GM19023 (cell line): ENCODE measurements around the gene TRIML2.

ENCODE experiments used
- ATAC-seq: cut with Tn5 transposase; IDR thresholded peaks from one replicate; pipeline ENCODE4 v1.9.1; 2021; ENCODE audit warnings: mild to moderate bottlenecking, moderate library complexity; ENCODE audit not compliant: unreplicated experiment

TRIML2 gene

DNA sequence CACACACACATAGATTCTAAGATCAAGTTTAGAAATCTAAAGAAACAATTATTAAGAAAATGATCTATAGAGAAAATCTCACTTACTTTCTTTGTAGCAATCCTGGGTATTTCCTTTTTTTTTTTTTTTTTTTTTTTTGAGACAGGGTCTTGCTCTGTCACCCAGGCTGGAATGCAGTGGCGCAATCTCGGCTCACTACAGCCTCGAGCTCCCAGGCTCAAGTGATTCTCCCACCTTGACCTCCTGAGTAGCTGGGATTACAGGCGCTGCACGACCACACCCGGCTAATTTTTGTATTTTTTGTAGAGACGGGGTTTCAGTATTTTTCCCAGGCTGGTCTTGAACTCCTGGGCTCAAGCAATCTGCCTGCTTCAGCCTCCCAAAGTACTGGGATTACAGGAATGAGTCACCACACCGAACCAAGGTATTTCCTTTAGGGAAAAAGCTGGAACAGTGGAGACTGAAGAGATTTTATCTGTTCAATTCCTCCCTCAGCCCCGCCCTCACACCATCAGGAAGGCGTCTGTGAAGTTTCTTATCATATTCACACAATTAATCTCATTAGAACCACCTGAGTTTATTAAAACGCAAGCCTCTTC is at the start of gene TRIML2:
TSS of gene TRIML2 (minus strand) at position 447 of the 599 bp plus-strand sequence. CDS start 4,235 bp downstream, outside the sequence.
- no peak for ATAC-seq

DNA sequence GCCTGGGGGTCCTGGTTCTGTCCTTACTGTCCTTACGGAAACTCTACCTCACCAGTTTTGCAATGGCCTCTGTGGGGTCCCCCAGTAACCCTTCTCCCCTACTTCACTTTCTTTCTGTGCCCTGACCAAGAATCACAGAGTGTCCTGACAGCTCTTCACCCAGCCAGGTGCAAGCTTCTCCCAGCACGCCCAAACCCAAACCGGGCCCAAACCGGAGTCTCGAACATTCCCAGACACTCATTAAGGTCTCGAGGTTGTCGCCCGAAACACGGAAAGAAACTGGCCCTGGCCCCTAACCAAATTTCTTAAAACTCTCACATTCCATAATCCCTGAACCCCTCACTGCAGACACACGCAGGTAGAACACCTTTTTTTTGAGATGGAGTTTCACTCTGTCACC is 48.9 kb upstream of the TRIML2 start:
- no peak for ATAC-seq

- ATAC-seq = no peak
Observed at GRCh38 chr4:188154668-188155405, 45.4 kb upstream of the TRIML2 start.

GRCh38 chr4:188147776-188148175 is 38.4 kb upstream of the TRIML2 start:
- ATAC-seq = no peak

DNA sequence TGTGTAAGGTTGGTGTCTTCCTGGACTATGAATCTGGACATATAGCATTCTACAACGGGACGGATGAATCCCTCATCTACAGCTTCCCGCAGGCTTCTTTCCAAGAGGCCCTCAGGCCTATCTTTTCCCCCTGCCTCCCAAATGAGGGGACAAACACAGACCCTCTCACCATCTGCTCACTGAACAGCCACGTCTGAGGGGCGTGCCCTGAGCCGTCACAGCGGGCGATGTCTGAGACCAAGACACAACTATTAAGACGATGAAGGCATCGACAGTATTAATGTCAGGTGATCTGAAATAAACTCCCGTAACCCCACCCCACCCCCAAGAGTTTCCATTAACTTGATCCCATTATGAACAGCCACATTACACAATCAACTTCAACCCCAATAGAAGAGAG is 37.8 kb upstream of the TRIML2 start:
- no peak for ATAC-seq

DNA sequence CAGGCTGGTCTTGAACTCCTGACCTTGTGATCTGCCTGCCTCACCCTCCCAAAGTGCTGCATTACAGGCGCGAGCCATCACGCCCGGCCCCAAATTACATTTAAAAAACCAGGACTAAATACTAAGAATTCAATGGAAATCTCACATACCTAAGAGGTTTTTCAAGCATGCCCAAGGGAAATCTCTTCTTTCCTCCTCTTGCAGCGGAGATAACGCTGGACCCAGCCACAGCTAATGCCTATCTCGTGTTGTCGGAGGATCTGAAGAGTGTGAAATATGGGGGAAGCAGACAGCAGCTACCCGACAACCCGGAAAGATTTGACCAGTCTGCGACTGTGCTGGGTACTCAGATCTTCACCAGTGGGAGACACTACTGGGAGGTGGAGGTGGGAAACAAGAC is 37.2 kb upstream of the TRIML2 start:
- no peak for ATAC-seq

GRCh38 chr4:188145601-188146000 is 36.2 kb upstream of the TRIML2 start:
- no peak for ATAC-seq

GRCh38 chr4:188143731-188144130 is 34.3 kb upstream of the TRIML2 start:
- ATAC-seq = no peak

DNA sequence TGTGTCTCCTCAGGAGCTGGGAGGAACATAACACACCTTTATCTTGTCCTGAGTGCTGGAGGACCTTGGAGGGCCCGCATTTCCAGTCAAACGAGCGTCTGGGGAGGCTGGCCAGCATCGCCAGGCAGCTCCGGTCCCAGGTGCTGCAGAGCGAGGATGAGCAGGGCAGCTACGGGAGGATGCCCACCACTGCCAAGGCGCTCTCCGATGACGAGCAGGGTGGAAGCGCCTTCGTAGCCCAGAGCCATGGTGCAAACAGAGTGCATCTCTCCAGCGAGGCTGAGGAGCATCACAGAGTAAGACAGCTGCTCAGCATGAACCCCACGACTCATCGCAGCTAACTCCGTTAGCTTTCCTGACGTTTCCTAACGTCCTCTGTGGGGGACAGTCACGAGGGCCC is 30.3 kb upstream of the TRIML2 start:
- ATAC-seq = no peak

DNA sequence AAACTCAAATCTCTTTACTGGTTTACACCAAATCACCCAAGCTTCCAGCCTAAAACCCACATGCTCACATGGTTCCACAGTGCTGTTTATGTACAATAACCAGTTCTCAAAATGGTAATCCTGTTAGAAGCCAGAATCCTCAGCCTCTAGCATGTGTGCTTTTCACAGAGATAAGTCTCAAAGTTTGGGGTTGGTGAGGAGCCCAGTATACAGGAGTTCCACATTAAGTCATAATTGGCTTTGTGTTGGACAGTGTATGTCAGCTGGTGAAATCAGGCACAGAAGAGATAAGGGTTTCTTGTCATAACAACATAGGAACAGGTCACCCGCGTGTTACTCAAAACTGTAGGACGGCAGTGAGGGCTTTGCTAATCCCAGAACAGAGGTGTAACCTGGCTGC is 29.7 kb upstream of the TRIML2 start, which contains the start of gene TRIML1:
TSS of gene TRIML1 (plus strand) at position 301 of the 400 bp plus-strand sequence. CDS start 118 bp downstream, outside the sequence.
- no peak for ATAC-seq

DNA sequence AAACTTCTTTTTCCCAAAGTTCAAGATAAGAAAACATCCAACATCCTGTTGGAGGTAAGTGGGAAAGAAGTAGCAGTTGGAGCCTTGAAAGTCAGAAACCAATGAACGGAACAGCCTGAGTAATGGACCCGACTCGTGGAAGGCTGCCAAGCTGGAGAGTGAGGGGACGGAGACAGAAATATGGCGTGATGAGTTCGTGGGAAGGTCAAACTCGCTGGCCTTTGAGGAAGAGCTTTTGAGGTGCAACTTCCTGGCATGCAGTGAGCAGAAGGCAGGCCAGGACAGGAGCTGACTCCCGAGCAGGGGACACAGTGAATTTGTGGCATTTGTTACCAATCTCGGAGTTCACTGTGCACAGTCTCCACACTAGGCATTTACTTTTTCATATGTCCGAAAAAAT is 28.8 kb upstream of the TRIML2 start:
- no peak for ATAC-seq

DNA sequence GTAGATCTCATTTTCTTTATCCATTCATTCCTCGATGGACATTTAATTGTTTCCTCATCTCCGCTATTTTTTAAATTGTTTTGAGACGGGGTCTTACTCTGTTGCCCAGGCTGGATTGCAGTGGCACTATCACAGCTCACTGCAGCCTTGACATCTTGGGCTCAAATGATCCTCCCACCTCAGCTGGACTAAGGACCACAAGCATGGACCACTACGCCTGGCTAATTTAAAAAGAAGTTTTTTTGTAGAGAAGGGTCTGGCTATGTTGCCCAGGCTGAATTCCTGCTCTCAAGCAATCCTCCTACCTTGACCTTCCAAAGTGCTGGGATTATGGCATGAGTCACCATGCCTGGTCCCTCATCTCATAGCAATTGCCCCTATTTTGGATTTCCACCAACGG is 22.8 kb upstream of the TRIML2 start:
- no peak for ATAC-seq

DNA sequence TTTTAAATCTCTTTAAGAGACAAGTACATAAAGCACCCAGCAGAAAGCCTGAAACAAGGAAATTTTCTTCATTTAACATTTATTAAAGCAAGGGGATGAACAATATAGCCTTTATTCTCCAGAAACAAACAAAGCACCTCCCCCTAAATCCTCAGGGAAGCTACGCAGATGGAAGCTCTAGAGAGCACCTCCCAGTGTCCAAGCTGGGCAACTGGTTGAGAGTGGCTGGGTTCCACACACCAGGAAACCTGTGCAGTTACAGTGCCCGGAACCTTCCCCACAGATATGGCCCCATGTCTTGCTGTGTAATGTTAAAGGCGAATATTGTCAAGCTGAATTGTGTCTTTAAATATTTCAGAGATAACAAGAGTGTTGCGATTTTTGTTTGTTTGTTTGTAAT is 21.0 kb upstream of the TRIML2 start:
- no peak for ATAC-seq

DNA sequence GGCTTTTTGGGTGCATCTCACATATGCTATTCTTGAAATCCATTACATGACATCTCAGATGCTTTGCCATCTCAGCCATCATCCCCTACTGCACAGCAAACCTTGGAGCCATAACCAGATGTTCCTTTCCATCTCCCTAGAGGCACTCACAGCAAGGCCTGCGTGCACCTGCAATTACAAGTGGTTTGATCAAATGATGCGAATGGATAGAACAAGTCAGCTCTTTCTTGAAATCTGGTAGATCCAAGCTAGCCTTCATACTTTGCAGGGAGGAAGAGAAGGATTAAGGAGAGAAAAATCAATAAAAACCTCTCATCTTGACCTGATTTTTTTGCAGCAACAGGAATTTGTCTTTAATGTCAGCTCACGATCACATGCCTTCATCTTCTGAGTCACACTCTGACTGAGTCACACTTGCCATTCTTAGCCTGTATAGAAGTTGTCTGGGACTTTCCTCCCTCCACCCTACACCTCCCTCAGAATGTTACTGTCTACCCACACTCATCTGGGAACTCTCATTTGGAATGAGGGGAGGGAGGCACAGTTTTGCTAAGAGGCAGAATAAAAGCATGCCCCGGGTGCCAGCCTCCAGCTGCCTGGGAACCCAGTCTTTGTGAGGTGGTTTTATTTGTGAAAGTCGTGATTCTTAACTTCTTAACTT is 17.9 kb upstream of the TRIML2 start:
- no peak for ATAC-seq

- no peak for ATAC-seq
Observed at GRCh38 chr4:188121530-188121929, 12.1 kb upstream of the TRIML2 start.

DNA sequence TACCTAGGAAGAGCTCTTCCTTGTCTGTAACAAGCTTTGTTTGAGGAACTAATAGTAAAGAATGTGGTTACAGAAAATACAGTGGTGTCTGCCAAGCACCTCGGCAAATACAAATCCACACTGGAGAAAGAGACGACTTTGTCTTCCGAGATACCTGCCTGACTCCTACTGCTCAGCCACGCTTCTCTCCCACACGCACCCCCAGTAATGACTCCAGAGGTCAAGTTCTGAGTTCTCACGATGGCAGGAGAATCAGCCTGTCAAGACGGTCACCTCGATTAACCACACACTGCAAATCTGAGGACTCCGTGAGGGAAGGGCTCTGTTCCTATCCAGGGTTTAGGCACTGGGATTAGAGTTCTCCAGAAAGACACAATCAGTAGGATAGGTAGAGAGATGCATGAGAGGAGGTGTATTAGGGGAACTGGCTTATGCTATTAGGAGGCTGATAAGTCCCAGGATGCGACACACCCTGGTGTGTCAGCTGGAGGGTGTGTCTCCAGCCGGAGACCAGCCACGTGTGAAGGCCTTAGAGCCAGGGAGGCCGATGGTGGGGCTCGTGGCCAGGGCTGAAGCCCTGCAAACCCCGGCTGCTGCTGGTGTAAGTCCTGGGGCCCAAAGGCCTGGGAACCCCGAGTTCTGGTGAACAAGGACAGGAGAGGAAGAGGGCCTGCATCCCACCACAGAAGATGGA is 8.4 kb upstream of the TRIML2 start:
- no peak for ATAC-seq

- no peak for ATAC-seq
Observed at GRCh38 chr4:188113156-188113555, 3.8 kb upstream of the TRIML2 start.

DNA sequence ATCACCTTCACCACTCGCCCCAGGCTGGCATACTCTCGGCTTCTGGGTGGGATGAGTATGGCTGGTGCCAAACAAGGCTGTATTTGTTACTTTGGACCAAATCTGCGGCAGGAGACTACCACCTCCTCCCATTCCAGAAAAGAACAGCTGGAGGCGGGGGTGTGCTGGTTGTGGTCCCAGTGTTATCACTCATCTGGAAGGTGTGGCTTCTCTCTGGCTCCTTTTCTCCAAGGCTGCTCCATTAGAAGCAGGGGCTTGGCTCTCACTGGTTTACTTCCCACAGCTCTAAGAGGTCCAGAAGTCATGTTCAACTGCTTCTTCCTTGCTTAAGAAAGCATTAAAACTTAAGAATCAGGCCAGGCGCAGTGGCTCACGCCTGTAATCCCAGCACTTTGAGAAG is 2.6 kb upstream of the TRIML2 start:
- ATAC-seq = no peak

DNA sequence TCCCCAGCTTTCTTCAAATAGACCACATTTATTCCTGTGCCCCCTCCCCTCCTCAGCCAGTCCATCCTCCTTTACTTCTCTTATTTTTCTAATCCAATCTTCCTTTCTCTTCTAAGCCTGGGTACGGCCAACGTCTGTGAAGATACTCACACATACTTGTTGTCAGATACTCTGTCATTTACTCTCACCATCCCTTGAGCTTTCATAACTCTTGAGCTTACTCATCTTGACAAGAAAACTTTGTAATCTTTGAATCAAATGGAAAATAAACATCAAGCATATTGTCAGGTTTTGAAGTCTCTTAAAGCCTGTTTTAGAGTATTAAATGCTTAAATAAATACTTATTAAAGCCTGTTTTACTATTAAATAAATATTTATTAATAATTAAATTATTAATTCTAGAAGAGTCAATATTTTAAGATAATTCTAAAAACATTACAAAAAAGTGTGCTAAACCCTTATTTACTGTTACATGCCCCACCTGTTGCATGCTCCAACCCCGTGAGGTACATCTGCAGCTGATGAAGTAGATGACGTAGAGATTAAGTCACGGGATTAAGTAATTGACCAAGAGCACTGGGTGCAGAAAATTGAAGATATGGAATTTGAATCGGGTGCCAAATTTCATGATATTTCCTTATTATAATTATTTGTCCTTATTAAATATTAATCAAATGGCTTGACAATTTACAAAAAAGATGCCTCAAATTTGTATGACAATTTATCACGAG is 1.5 kb upstream of the TRIML2 start:
- no peak for ATAC-seq

- ATAC-seq = no peak
Observed at GRCh38 chr4:188110036-188110435, 633 bp upstream of the TRIML2 start.
